H9 (cell line): ENCODE data around the gene MBD3L3. TPM values are rescaled to one million over a fixed set of nuclear protein-coding genes. Genes with fewer than 3 reads are reported as not detected.

Experiments
- DNase-seq: peaks from one replicate; pipeline ENCODE4 v3.0.0-alpha.2; 2017
- H2AFZ ChIP-seq: one replicate; pipeline ENCODE4 v1.6.1; 2013; ENCODE audit warnings: mild to moderate bottlenecking, low read length, control low read depth, moderate library complexity
- H2AK5ac ChIP-seq: 2 replicates; pipeline ENCODE4 v1.6.1; 2013; ENCODE audit warnings: low read length, control low read depth, mixed read lengths; ENCODE audit not compliant: insufficient read length
- H2BK120ac ChIP-seq: one replicate; pipeline ENCODE4 v1.6.1; 2013; ENCODE audit warnings: low read depth, mild to moderate bottlenecking, low read length, control low read depth, inconsistent platforms; ENCODE audit not compliant: poor library complexity, severe bottlenecking
- H2BK12ac ChIP-seq: 2 replicates; pipeline ENCODE4 v1.6.1; 2013; ENCODE audit warnings: low read length, control low read depth, mixed read lengths, low read depth; ENCODE audit not compliant: insufficient read length
- H2BK15ac ChIP-seq: 2 replicates; pipeline ENCODE4 v1.6.1; 2013; ENCODE audit warnings: low read depth, low read length, control low read depth
- H2BK20ac ChIP-seq: one replicate; pipeline ENCODE4 v1.6.1; 2013; ENCODE audit warnings: low read depth, mild to moderate bottlenecking, low read length, control low read depth, inconsistent platforms; ENCODE audit not compliant: poor library complexity, severe bottlenecking
- H2BK5ac ChIP-seq: 2 replicates; pipeline ENCODE4 v1.6.1; 2013; ENCODE audit warnings: low read length, control low read depth, mixed read lengths; ENCODE audit not compliant: insufficient read length
- H3K14ac ChIP-seq: 2 replicates; pipeline ENCODE4 v1.6.1; 2013; ENCODE audit warnings: low read length, control low read depth; ENCODE audit not compliant: insufficient read depth
- H3K18ac ChIP-seq: 2 replicates; pipeline ENCODE4 v1.6.1; 2013; ENCODE audit warnings: low read depth, mild to moderate bottlenecking, mixed read lengths, low read length, control low read depth; ENCODE audit not compliant: insufficient read length
- H3K23ac ChIP-seq: 2 replicates; pipeline ENCODE4 v1.6.1; 2013; ENCODE audit warnings: low read length, control low read depth, mixed read lengths, low read depth; ENCODE audit not compliant: insufficient read length
- H3K23me2 ChIP-seq: 2 replicates; pipeline ENCODE4 v1.6.1; 2013; ENCODE audit warnings: low read depth, mild to moderate bottlenecking, mixed read lengths, low read length, control low read depth; ENCODE audit not compliant: insufficient read length, poor library complexity, severe bottlenecking
- H3K27ac ChIP-seq: 2 replicates; pipeline ENCODE4 v1.5.1; 2013; ENCODE audit warnings: low read length, control low read depth, mixed read lengths, low read depth; ENCODE audit not compliant: insufficient read length
- H3K27me3 ChIP-seq: 2 replicates; pipeline ENCODE4 v1.6.1; 2013; ENCODE audit warnings: low read length, control low read depth, inconsistent platforms; ENCODE audit not compliant: insufficient read depth
- H3K4ac ChIP-seq: 2 replicates; pipeline ENCODE4 v1.6.1; 2013; ENCODE audit warnings: low read depth, mild to moderate bottlenecking, control low read depth, inconsistent platforms, low read length, moderate library complexity
- H3K4me1 ChIP-seq: 2 replicates; pipeline ENCODE4 v1.6.1; 2013; ENCODE audit warnings: low read length, control low read depth, inconsistent platforms; ENCODE audit not compliant: insufficient read depth
- H3K4me2 ChIP-seq: 2 replicates; pipeline ENCODE4 v1.6.1; 2013; ENCODE audit warnings: low read length, control low read depth, mixed read lengths; ENCODE audit not compliant: insufficient read length, insufficient read depth
- H3K56ac ChIP-seq: 2 replicates; pipeline ENCODE4 v1.6.1; 2013; ENCODE audit warnings: low read depth, mild to moderate bottlenecking, mixed read lengths, low read length, control low read depth; ENCODE audit not compliant: insufficient read length
- H3K79me1 ChIP-seq: 2 replicates; pipeline ENCODE4 v1.6.1; 2013; ENCODE audit warnings: low read depth, mild to moderate bottlenecking, moderate library complexity, low read length, control low read depth, inconsistent platforms; ENCODE audit not compliant: insufficient read depth, poor library complexity, severe bottlenecking
- H3K79me2 ChIP-seq: 2 replicates; pipeline ENCODE4 v1.6.1; 2013; ENCODE audit warnings: low read length, control low read depth, inconsistent platforms; ENCODE audit not compliant: insufficient read depth
- H3K9ac ChIP-seq: 2 replicates; pipeline ENCODE4 v1.6.1; 2013; ENCODE audit warnings: low read length, control low read depth, mixed read lengths; ENCODE audit not compliant: insufficient read length; ENCODE audit errors: extremely low read depth
- H3K9me3 ChIP-seq: one replicate; pipeline ENCODE4 v1.6.1; 2013; ENCODE audit warnings: low read depth, low read length, inconsistent platforms; ENCODE audit not compliant: control insufficient read depth
- H3T11ph ChIP-seq: one replicate; pipeline ENCODE4 v1.6.1; 2013; ENCODE audit warnings: mild to moderate bottlenecking, low read length, control low read depth, inconsistent platforms
- H4K20me1 ChIP-seq: one replicate; pipeline ENCODE4 v1.6.1; 2013; ENCODE audit not compliant: control insufficient read depth, insufficient read length, insufficient read depth
- H4K5ac ChIP-seq: 2 replicates; pipeline ENCODE4 v1.6.1; 2013; ENCODE audit warnings: low read depth, mild to moderate bottlenecking, mixed read lengths, low read length, control low read depth; ENCODE audit not compliant: insufficient read length
- H4K8ac ChIP-seq: replicated peaks from 2 replicates; pipeline ENCODE4 v1.6.1; 2013; ENCODE audit warnings: low read length, control low read depth, mixed read lengths, low read depth; ENCODE audit not compliant: insufficient read length
- H4K91ac ChIP-seq: 2 replicates; pipeline ENCODE4 v1.6.1; 2013; ENCODE audit warnings: low read depth, mild to moderate bottlenecking, moderate library complexity, mixed read lengths, low read length, control low read depth; ENCODE audit not compliant: insufficient read length
- H3K27ac Mint-ChIP-seq, 3 experiments: 2 replicates in 2 of 3; 3 replicates in 1 of 3; pipeline ENCODE4 v1.8.0; 2020 to 2021; ENCODE audit warnings: mixed read lengths in 3 of 3, mild to moderate bottlenecking in 1 of 3, moderate library complexity in 1 of 3
- H3K27me3 Mint-ChIP-seq: 2 replicates; pipeline ENCODE4 v1.8.0; 2021; ENCODE audit warnings: low read depth, mild to moderate bottlenecking, moderate library complexity, mixed read lengths
- H3K36me3 Mint-ChIP-seq, 3 experiments: 2 replicates in 2 of 3; 3 replicates in 1 of 3; pipeline ENCODE4 v1.8.0; 2020 to 2021; ENCODE audit warnings: low read depth in 3 of 3, mixed read lengths in 3 of 3; ENCODE audit not compliant: insufficient read depth in 1 of 3
- H3K4me1 Mint-ChIP-seq, 2 experiments: 2 replicates each; pipeline ENCODE4 v1.8.0; 2020; ENCODE audit warnings: mixed read lengths in 2 of 2
- H3K4me3 Mint-ChIP-seq, 2 experiments: 2 replicates in 1 of 2; 3 replicates in 1 of 2; pipeline ENCODE4 v1.8.0; 2020 to 2021; ENCODE audit warnings: mild to moderate bottlenecking in 2 of 2, mixed read lengths in 2 of 2, moderate library complexity in 1 of 2
- H3K9me3 Mint-ChIP-seq, 2 experiments: 2 replicates in 1 of 2; 3 replicates in 1 of 2; pipeline ENCODE4 v1.8.0; 2020; ENCODE audit warnings: mild to moderate bottlenecking in 2 of 2, mixed read lengths in 2 of 2, moderate library complexity in 1 of 2
- CTCF ChIP-seq: fragments of 200-600 bp; sonication (generic); conservative IDR thresholded peaks from 3 replicates; pipeline ENCODE4 v1.8.0; 2021; ENCODE audit warnings: antibody characterized with exemption, mild to moderate bottlenecking
- total RNA-seq: library from RNA; stranded (reverse); gene quantifications from 2 replicates; pipeline ENCODE4 v1.2.1, GENCODE V29; 2021

Gene MBD3L3
- total RNA-seq, 1 experiment from 2014 or later: not detected

DNA sequence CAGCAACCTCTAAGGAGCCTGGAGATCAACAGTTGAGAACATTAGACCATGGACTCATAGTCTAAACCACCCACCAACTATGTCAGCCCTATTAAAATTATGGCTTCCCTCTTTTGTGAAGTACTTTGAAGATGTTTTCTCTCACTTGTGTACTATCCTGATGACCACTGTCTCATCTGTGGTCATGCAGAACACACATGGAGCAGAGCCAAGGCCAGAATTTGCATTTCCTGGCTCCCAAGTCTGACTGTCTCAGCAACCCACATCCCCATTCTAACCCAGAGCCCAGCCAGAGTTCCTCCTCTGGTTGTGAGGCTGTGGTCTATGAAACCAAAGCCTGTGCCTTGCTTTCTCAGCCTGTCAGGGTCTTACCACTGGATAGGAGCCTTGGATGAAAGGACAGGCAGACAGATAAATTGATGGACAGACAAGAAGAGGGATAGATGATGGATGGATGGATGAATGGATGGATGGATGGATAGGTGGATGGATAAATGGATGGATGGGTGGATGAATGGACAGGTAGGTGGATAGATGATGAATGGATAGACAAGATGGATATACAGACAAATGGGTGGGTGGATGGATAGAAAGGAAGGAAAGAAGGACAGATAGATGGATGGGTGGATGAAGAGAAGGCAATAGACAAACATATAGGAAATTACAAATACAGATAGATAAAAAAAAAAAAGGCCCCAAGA is 46.4 kb upstream of the MBD3L3 start:
- Mint-ChIP-seq H3K36me3 (no peaks in the 10 kb centered on the region), H3K27ac (no peak overlapping the region), H3K4me3 (no peak overlapping the region), H3K27me3 (peaks cover 3% of the 10 kb centered on the region; the same call in 1 of the 2 replicates), H3K9me3 (peaks cover 3% of the 10 kb centered on the region in 2 experiments; a peak in 3 of 5 replicates), H3K4me1 (peaks cover 5 to 6% of the 10 kb centered on the region in 2 experiments)
- Histone ChIP-seq H2AFZ (no peak overlapping the region), H2BK15ac (no peak overlapping the region), H2BK5ac (no peak overlapping the region), H3K27ac (no peak overlapping the region), H4K5ac (no peak overlapping the region), H3K4ac (no peak overlapping the region), H3K56ac (no peak overlapping the region), H3T11ph (no peak overlapping the region), H3K9ac (no peak overlapping the region), H3K23ac (no peak overlapping the region), H2BK120ac (no peak overlapping the region), H2AK5ac (no peak overlapping the region), H3K9me3 (no peaks in the 10 kb centered on the region), H3K4me1 (no peaks in the 10 kb centered on the region), H3K79me1 (no peaks in the 10 kb centered on the region), H3K79me2 (no peaks in the 10 kb centered on the region), H3K4me2 (no peak overlapping the region), H2BK12ac (no peak overlapping the region), H3K18ac (no peak overlapping the region), H3K23me2 (no peaks in the 10 kb centered on the region), H3K27me3 (no peaks in the 10 kb centered on the region), H3K14ac (no peak overlapping the region), H4K20me1 (no peaks in the 10 kb centered on the region), H4K91ac (no peak overlapping the region), H2BK20ac (no peak overlapping the region), H4K8ac (no peak overlapping the region)
- no peak for DNase-seq
- no peak for TF ChIP-seq CTCF
